NT2/D1 (cell line): Measurements from ENCODE around the gene PIM1.

Experiments used
- SUZ12 ChIP-seq: IDR thresholded peaks from 2 replicates; pipeline ENCODE4 v1.6.1; 2011; ENCODE audit not compliant: insufficient read length, insufficient read depth; ENCODE audit errors: extremely low read depth
- YY1 ChIP-seq: IDR thresholded peaks from 2 replicates; pipeline ENCODE4 v1.6.1; 2011; ENCODE audit not compliant: insufficient read length, insufficient read depth

DNA sequence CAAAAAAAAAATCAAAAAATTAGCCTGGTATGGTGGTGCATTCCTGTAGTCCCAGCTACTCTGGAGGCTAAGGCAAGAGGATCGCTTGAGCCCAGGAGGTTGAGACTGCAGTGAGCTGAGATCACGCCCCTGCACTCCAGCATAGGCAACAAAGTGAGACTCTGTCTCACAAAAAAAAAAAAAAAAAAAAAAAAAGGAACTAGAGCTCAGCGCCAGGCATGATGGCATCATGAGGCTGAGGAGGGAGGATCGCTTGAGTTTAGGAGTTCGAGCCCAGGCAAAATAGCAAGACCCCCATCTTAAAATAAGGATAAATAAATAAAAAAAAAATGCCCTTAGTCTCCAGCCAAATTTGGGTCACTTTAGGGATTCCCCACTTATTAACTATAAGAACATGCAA, 40.4 kb upstream of the PIM1 start:
- TF ChIP-seq YY1 (no peak), SUZ12 (no peak)
